Measurements from ENCODE around the gene MCOLN1.

Gene MCOLN1

DNA sequence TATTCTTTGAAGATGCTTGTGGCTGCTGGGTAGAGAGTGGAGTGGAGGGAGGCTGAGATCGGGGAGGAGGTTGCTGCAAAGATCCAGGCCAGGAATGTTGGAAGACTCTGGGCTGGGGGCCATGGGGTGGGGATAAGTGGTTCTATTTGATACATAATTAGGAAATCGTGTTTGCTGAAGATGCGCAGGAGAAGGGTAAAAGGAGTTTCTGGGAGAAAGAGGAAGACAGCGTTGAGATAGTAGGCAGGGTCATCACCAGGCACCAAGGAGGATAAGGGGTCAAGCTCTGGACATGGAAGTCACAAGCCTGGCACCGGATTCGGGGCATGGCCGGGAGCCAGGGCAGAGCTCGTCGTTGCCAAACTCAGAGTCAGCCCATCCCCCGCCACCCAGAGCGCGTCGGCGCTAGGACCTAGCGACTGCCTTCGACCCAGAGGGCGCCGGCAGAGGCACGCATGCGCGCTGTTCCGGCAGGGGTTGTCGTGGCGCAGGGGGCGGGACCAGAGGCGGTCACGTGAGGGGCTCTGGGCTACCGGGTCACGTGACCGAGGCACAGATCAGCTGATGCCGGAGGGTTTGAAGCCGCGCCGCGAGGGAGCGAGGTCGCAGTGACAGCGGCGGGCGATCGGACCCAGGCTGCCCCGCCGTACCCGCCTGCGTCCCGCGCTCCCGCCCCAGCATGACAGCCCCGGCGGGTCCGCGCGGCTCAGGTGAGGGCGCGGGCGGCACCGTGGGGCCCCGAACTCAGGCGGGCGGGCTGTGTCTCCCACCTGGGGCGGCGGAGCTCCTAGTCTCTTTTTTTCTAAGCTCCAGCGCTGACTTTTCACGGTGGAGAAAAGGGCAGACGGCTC is at the start of gene MCOLN1:
MCOLN1 (plus strand) TSS at position 553 of the 851 bp plus-strand sequence; CDS start at position 680, 127 bp downstream.
- DNase-seq: peak; percentile 97

DNA sequence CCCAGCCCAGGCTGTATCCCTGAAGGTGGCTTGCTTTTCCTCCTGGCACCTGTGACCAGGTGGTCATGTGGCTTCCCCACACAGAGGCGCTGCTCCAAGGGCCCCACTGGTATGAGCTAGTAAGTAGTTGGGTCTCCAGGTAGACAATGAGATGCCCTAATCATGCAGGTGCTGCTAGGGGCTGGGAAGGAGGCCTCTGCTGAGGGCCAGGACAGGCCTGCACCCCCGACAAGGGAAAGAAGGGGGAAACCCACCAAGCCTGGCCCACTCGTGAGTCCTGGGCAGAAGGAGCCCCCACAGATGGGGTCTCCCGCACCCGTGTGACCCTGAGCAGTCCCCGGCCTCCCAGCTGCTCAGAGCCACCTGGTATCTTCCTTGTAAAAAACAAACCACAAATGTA is 46.8 kb upstream of the MCOLN1 start:
- no peak for DNase-seq

DNA sequence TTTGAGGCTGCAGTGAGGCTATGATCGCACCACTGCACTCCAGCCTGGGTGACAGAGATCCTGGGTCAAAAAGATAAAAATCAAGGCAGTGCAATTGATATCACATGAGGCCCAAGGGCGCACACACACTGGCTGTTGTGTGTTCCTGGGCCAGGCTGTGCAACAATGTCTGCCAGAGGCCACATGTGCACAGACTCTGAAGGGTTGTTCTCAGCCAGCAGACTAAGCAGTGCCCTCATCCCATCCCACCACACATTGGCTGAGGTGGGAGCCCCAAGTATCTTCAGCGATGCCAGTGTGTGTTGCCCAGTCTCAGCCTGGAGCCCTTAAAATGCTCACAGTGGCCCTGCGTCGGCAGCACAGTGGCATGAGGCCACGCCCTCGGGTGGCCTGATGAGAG is 46.2 kb upstream of the MCOLN1 start:
- DNase-seq: no peak

DNA sequence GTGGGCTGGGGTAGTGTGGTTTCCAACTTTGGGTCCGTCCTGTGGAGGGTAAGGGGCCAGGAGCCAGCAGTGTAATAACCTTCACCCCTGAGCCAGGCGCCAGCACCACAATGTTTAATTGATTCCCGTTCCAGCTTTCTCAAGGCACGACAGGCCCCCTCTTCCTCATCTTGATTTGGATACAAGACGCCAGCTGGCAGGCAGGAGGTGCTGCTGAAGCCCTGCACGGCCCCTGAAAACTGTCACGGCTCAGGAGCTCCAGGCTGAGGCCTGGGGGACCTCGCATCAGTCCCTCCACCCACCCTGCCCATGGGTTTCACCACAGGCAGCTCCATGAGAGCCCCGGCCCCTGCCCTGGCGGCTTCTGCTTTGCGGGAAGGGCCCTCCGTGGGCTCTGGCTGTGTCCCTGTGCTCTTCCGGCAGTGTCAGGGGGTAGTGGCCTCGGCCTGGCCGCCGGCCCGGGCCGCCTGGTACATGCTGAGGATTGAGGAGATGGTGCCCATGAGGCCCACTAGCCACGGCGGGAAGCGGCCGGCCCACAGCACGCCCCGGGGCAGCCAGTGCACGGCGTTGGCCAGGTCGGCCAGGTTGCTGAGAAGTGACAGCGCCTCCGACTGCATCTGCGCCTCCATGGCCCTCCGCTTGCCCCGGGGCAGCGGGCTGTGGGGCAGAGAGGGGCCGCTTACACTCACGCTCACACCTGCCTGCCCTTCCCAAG is 45.5 kb upstream of the MCOLN1 start:
- DNase-seq: no peak

DNA sequence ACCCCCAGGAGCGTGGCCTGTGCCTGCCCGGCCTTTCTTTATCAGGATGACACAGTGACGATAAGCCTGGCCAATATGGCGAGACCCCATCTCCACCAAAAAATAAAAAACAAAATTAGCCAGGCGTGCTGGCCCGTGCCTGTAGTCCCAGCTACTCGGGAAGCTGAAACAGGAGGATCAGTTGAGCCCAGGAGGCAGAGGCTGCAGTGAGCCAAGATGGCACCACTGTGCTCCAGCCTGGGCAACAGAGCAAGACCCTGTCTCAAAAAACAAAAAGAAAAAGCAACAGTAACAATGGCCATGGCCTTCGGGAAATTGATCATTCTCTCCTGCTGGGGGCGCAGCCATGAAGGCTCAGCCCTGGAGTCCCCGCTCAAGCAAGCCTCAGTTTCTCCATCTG is 44.7 kb upstream of the MCOLN1 start:
- DNase-seq: no peak

DNA sequence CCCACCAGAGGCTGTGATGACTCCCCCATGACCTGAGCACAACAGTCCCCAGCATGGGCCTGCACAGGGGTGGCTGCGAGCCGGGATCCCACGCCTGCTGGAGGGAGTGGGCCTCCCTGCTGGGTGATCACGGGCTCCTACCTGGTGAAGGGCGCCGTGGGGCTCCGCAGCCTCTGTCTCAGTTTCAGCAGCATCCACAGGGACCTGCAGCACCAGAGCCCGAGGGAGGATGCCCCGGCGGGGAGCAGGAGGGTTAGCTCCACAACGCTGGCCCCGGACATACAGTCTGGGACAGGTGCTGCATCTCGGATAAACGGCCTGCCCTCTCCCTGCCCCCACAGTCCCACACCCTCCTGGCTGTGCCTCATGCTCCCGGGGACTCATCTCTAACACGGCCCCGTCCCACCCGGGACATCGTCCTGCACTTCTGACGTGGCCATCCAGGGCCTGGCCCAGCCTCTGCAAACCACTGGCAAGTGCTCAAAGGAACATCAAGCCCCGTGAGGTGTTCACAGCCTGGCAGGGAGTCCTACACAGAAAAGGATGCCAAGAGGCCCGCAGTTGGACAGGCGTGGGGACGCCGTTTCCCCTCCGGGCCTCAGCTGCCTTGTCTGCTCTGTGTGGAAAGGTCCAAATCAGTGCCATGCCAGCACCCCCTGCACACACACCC is 44.1 kb upstream of the MCOLN1 start:
- DNase-seq: no peak

DNA sequence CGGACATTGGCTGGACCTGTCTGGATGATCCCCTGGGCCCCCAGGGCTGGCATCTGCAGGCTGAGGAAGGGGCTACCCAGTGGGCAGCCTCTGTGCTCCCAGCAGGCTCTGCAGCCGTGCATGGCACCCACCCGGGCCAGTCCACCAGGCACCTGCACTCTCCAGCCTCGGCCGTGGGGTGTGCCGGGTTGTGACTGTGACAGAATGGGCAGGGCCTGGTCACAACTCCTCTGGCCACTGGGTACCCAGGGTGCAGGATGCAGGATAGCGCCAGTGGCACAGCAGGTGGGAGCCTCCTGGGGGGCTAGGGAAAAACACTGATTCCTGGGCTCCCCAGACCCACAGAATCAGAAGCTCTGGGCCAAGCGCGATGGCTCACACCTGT is 43.6 kb upstream of the MCOLN1 start:
- no peak for DNase-seq

DNA sequence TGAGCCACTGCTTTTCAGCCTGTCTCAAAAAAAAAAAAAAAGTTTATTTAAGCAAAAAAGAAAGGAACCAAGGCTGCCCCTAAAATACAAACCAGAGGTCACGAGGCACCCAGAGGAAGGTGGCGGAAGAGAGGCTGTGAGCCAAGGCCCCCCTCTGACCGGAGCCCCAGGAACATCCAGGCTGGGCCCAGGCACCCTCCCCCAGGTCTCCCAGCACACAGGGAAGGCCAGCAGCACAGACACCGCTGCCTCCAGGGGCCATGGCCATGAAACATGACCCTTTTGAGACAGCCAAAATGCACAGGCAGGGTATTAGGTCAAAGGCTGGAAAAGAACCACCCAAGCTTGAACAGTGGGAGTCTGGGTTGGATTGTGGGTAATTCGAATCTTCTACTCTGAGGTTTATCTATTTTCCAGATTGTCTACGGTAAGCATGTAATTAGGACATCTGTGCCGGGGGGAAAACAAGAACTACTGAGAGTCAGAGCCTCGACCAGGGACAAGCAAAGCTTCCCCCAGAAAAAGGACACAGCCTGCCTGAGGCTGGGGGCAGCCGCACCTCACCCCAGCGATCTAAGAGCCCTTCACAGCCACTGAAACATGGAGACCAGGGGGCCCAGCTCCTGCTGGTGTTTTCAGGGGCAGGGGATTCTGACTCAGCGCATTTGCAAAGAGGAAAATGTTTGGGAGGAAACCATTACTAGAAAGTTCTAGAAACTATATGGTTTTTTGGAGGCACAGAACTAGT is 42.0 kb upstream of the MCOLN1 start:
- DNase-seq: no peak

DNA sequence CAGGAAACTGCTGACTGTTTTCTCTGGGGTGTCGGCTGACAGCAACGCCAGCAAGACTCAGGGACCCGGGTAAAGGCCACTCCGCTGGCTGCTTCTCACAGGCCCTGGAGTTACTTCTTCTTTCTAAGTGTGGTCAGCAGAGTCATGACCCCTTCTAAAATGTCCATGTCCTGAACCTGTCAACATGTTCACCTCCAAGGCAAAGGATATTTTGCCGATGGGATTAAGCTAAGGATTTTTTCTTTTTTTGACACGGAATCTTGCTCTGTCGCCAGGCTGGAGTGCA is 41.5 kb upstream of the MCOLN1 start:
- no peak for DNase-seq

DNA sequence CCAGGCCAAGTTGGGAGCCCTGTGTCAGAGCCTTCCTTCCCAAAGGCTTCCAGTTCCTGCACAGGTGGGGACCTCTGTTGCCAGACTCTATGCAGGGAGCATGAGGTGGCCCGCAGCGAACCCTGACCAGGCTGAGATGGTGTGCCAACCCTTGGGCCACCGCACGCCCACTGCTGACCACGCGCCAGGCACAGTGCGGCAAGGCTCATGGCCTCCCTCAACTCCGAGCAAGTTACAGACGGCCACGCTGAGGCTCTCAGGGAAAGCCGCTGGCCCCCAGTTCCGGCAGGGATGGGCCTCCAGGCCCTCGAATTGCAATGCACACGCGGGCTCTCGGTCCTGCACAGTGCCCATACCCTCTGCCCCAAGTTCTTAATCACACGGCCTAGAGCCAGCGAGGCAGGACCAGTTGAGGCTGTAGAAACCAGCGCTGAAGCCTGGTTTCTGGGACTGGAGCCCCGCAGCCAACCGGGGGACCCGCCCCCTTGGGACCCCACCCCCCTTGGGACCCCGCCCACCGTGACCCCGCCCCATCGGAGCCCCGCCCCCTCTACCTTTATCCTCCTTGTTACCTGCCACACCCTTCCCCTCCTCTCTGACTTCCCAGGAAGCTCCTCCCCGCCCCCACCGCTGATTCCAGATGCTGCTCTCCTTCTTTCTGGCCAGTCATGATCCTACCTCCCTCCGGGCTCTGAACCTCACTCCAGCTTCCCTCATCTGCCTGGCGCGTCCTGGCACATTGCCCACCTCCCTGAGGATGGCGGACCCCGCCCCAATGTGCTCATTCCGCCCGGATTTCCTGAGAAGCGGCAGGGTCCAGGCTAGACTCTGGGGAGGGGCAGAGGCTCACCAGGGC is 39.6 kb upstream of the MCOLN1 start:
- no peak for DNase-seq

DNA sequence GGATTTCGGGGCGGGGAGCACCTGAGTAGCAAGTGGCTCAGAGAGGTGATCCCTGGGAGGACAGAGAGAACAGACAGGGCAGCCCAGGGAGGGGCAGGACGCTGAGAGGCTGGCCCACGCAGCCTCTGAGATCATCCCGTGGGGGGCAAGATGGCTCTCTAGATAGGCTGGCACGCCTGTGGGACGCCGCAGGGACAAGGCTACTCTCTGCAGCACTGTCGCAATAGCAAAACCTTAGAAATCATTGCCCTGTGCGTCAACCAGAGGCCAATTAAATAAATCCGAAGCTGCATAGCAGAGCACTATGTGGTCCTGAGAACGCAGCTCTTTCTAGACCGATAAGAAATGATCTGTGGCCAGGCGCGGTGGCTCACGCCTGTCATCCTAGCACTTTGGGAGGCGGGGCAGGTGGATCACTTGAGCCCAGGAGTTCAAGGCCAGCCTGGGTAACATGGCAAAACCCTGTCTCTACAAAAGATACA is 38.7 kb upstream of the MCOLN1 start:
- DNase-seq: no peak

DNA sequence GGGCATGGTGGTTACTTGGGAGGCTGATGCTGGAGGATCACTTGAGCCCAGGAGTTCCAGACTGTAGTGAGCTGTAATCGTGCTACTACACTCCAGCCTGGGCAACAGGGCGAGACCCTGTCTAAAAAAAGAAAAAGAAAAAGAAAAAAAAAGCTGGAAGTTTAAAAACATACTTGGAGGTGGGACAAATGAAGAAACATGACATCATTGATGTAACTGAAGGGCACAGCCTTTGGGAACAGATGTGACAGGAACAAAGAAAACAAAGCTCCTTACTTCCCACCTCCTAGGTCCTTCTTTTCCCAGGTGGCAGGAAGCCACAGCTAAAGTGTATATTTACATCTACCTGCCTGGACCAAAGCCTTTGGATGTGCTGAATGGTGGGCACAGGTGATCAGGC is 35.5 kb upstream of the MCOLN1 start:
- DNase-seq: no peak

DNA sequence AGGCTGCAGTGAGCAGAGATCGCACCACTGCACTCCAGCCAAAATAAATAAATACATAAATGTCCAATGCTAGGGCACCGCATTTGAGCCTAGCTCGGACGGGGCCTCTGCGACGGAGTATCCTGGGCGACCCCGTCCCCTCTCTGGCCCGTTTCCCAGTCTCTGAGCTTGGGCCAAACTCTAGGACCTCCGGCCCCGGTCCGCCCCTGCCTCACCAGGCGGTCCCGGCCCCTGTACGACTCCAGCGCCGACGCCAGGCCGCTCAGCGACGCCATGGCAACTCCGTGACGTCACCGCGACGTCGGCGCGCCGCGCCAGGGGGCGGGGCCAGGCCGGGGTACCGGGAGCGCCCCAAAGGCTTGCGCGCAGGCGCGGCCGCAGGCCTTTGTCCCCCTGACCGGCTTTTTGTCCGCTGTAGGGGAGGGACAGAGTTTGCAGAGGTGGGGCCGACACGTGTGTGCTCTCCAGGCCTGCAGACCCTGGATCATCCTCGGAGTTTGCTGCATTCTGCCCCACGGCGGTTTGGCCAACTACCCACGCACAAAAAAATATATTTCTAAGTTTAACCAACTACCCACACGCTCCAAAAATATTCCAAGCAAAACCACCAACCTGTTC is 33.6 kb upstream of the MCOLN1 start, which contains the start of gene PEX11G:
PEX11G (minus strand) TSS at position 300 of the 618 bp plus-strand sequence; CDS start at position 275, 25 bp downstream.
- peak; percentile 85 for DNase-seq

DNA sequence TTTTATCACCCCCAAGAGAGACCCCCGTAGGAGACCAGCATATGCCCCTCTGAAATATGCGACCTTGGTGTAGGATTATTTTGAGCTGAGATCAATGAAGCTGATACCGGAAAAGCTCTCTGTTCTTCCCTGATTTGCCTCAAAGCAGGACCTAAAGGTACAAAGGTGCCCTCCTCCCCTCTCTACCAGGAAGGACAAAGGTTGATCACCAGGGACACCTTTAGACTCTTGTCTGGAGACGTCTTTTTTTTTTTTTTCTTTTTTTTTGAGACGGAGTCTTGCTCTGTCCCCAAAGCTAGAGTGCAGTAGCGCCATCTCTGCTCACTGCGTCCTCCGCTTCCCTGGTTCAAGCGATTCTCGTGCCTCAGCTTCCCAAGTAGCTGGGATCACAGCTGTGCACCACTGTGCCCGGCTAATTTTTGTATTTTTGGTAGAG is 32.8 kb upstream of the MCOLN1 start:
- DNase-seq: no peak

DNA sequence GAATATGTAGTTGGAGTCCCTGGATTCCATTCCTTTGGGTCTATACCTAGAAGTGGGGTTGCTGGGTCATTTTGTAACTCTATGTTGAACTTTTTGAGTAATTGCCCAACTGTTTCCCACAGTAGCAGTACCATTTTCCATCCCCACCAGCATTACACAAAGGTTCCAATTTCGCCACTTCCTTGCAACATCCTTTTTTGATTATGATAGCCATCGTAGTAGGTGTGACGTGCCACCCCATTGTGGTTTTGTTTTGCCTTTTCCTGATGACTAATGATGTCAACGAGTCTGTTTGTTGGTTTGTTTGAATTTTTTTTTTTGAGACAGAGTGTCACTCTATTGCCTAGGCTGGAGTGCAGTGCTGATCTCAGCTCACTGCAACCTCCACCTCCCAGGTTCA is 30.3 kb upstream of the MCOLN1 start:
- DNase-seq: no peak

DNA sequence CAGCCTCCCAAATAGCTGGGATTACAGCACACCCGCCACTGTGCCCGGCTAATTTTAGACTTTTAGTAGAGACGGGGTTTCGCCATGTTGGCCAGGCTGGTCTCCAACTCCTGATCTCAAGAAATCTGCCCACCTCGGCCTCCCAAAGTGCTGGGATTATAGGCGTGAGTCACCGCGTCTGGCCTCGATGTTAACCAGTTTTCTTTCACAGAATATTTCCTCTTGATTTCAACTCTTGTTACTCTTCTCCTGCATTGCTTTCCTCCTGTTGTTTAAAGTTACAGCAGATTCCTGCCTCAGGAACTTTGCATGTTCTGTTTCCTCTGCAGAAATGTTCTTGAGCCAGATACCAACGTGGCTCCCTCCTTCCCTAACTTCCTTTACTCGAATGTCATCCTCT is 29.9 kb upstream of the MCOLN1 start:
- no peak for DNase-seq

DNA sequence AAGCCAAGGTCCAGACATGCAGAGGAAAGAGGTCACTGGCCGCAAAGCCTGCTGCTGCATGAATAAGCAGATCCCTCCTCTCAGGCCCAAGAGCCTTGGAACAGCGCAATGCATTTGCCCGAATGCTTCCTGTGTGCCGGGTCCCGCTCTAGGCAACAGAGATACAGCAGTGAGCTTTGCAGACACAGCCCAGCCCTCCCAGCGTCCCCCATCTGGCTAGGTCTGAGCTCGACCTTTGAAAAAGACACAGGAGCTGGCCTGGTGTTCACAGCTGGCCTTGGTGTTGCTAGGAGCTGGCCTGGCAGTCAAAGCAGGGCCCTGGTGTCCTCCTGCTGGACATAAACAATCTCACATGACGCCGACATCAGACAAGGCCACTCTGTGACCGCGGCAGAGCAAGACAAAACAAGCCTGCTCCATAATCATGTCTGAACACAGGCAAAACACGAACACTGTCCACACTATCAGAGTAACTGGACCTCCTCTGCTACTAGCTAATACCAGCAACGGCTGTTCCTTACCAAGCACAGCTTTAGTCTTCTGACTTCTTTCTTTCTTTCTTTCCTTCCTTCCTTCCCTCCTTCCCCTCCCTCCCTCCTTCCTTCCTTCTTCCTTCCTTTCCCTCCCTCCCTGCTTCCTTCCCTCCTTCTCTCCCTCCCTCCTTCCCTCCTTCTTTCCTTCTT is 27.9 kb upstream of the MCOLN1 start:
- DNase-seq: no peak

DNA sequence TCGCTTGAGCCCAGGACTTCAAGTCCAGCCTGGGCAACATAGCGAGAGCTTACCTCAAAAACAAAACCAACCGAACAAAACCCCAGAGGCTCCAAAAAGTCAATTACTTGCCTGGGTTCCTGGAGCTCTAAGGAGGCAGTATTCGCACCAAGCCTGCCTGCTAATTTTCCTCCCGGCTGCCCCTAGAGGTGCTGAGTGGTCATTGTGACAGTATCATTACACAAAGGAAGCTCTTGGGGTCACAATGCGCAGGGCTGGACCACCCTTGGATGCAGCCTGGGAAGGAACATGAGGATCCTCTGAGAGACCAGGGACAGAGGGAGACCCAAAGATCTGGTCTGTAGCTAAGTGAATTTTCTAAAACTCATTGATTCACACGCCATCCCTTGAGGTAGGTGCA is 25.1 kb upstream of the MCOLN1 start:
- DNase-seq: no peak

DNA sequence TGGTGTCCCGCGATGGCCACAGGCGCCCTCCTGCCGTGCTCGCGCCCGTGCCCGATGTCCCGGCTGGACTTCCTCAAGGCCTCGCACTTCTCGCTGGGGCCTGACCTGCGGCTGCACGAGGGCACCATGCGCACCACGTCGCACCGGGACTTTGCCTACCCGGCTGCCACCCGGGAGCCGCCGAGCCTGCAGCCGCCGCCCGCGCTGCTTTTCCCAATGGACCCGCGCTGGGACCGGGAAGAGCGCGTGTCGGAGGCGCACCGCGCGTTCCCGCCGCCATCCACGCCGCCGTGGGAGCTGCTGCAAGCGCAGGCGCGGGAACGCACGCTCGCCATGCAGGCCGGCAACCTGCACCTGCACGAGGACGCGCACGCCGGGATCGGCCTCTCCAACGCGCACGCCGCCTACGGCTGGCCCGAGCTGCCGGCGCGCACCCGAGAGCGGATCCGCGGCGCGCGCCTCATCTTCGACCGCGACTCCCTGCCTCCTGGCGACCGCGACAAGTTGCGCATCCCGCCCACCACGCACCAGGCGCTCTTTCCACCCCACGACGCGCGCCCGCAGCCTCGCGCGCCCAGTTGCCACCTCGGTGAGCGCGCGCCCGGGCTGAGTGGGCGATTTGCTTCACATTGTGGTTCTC is 21.5 kb upstream of the MCOLN1 start:
- peak; percentile 62 for DNase-seq

DNA sequence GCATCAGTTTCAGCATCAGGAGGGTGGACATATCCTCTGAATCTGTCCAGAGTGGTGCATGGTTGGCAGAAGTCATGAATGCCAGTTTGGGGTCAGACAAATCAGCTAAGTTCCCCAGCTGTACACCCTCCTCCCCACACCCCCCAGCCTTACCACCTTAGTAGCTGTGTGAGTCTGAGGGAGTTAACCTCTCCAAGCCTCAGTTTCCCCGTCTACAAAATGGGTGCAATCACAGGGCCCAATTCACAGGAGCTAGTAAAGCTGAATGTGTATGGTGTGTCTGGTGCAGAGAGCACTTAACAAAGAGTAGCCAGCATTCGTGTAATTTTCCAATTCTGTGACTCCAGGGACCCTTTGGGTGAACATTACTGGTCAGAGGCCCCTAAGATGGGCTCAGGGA is 19.9 kb upstream of the MCOLN1 start:
- DNase-seq: no peak
